ENCODE results near the gene EPB41L3.

Gene EPB41L3

GRCh38 chr18:5376986-5377385, 166.8 kb downstream of the EPB41L3 start:
- no peak for TF ChIP-seq CTCF (IDR thresholded peaks at IDR 0.05; ENCODE audit: low read depth, low read length)
- no peak for TF ChIP-seq EZH2phosphoT487 (IDR thresholded peaks at IDR 0.05; ENCODE audit: low read depth)
- Histone ChIP-seq H4K20me1 (ENCODE audit: insufficient read depth, low read length) (no peaks in the 10 kb centered on the region), H3K4me2 (ENCODE audit: low read length) (no peak overlapping the region), H3K36me3 (replicated peaks; ENCODE audit: low read depth, low read length) (no peaks in the 10 kb centered on the region), H3K4me1 (ENCODE audit: low read length) (no peaks in the 10 kb centered on the region), H3K9me3 (ENCODE audit: insufficient read depth, low read length) (no peaks in the 10 kb centered on the region), H3K27ac (ENCODE audit: low read length) (no peak overlapping the region), H3K79me2 (ENCODE audit: low read length) (no peaks in the 10 kb centered on the region), H3K4me3 (ENCODE audit: low read length) (no peak overlapping the region), H3K27me3 (ENCODE audit: low read depth, low read length) (no peaks in the 10 kb centered on the region), H3K9ac (ENCODE audit: low read length) (no peak overlapping the region), H2AFZ (ENCODE audit: low read depth, low read length) (no peak overlapping the region)

- TF ChIP-seq EZH2phosphoT487 (IDR thresholded peaks at IDR 0.05; ENCODE audit: low read depth), result no peak
- no peak for TF ChIP-seq CTCF (IDR thresholded peaks at IDR 0.05; ENCODE audit: low read depth, low read length)
- Histone ChIP-seq H4K20me1 (ENCODE audit: insufficient read depth, low read length) (no peaks in the 10 kb centered on the region), H3K4me1 (ENCODE audit: low read length) (no peaks in the 10 kb centered on the region), H3K79me2 (ENCODE audit: low read length) (no peaks in the 10 kb centered on the region), H3K9me3 (ENCODE audit: insufficient read depth, low read length) (no peaks in the 10 kb centered on the region), H2AFZ (ENCODE audit: low read depth, low read length) (no peak overlapping the region), H3K4me3 (ENCODE audit: low read length) (no peak overlapping the region), H3K27ac (ENCODE audit: low read length) (no peak overlapping the region), H3K9ac (ENCODE audit: low read length) (no peak overlapping the region), H3K36me3 (replicated peaks; ENCODE audit: low read depth, low read length) (no peaks in the 10 kb centered on the region), H3K27me3 (ENCODE audit: low read depth, low read length) (no peaks in the 10 kb centered on the region), H3K4me2 (ENCODE audit: low read length) (no peak overlapping the region)
These were observed 173.5 kb downstream of the EPB41L3 start for GRCh38 chr18:5370332-5370731.

- no peaks in the 10 kb centered on the region for H3K9me3 ChIP-seq (ENCODE audit: insufficient read depth, low read length)
These were observed 174.3 kb downstream of the EPB41L3 start for GRCh38 chr18:5369513-5369912.

GRCh38 chr18:5365443-5365842, 178.4 kb downstream of the EPB41L3 start:
- Histone ChIP-seq H2AFZ (ENCODE audit: low read depth, low read length) (no peak overlapping the region), H3K9me3 (ENCODE audit: insufficient read depth, low read length) (no peaks in the 10 kb centered on the region), H3K79me2 (ENCODE audit: low read length) (no peaks in the 10 kb centered on the region), H3K36me3 (replicated peaks; ENCODE audit: low read depth, low read length) (no peaks in the 10 kb centered on the region), H3K27me3 (ENCODE audit: low read depth, low read length) (no peaks in the 10 kb centered on the region), H3K27ac (ENCODE audit: low read length) (no peak overlapping the region), H4K20me1 (ENCODE audit: insufficient read depth, low read length) (no peaks in the 10 kb centered on the region), H3K4me3 (ENCODE audit: low read length) (no peak overlapping the region), H3K4me2 (ENCODE audit: low read length) (no peak overlapping the region), H3K4me1 (ENCODE audit: low read length) (no peaks in the 10 kb centered on the region), H3K9ac (ENCODE audit: low read length) (no peak overlapping the region)
- no peak for TF ChIP-seq CTCF (IDR thresholded peaks at IDR 0.05; ENCODE audit: low read depth, low read length)
- TF ChIP-seq EZH2phosphoT487 (IDR thresholded peaks at IDR 0.05; ENCODE audit: low read depth), result no peak

More at GRCh38 chr18:5369513-5369912, 174.3 kb downstream of the EPB41L3 start:
- H4K20me1 ChIP-seq (ENCODE audit: insufficient read depth, low read length), result no peaks in the 10 kb centered on the region
- H3K4me3 ChIP-seq (ENCODE audit: low read length), result no peak overlapping the region
- no peaks in the 10 kb centered on the region for H3K27me3 ChIP-seq (ENCODE audit: low read depth, low read length)
- H3K27ac ChIP-seq (ENCODE audit: low read length), result no peak overlapping the region
- TF ChIP-seq EZH2phosphoT487 (IDR thresholded peaks at IDR 0.05; ENCODE audit: low read depth), result no peak
- TF ChIP-seq CTCF (IDR thresholded peaks at IDR 0.05; ENCODE audit: low read depth, low read length), result no peak
- H3K4me1 ChIP-seq (ENCODE audit: low read length), result no peaks in the 10 kb centered on the region
- no peaks in the 10 kb centered on the region for H3K36me3 ChIP-seq (replicated peaks; ENCODE audit: low read depth, low read length)
- no peak overlapping the region for H3K9ac ChIP-seq (ENCODE audit: low read length)
- no peaks in the 10 kb centered on the region for H3K79me2 ChIP-seq (ENCODE audit: low read length)
- H2AFZ ChIP-seq (ENCODE audit: low read depth, low read length), result no peak overlapping the region
- no peak overlapping the region for H3K4me2 ChIP-seq (ENCODE audit: low read length)

All from OCI-LY3 (cell line).